Vagina (tissue), 2 donors: ENCODE measurements around the gene MYOF. TPM values are rescaled to one million over a fixed set of nuclear protein-coding genes. Genes with fewer than 3 reads are reported as not detected.

Experiments used
- DNase-seq, 2 donors: peaks; one replicate each; pipeline ENCODE4 v3.0.0-alpha.2; 2017; ENCODE audit errors: extremely low spot score in 2 of 2
- H3K27ac ChIP-seq: fragments of 200-600 bp; sonication (generic); one replicate; pipeline ENCODE4 v1.5.1; 2019
- H3K27me3 ChIP-seq: fragments of 200-600 bp; sonication (generic); one replicate; pipeline ENCODE4 v1.5.1; 2019
- H3K36me3 ChIP-seq, 2 donors: fragments of 200-600 bp; sonication (generic); one replicate each; pipeline ENCODE4 v1.5.1; 2017 to 2019
- H3K4me1 ChIP-seq: fragments of 200-600 bp; sonication (generic); one replicate; pipeline ENCODE4 v1.5.1; 2019
- H3K4me3 ChIP-seq, 2 donors: fragments of 200-600 bp; sonication (generic); 1 replicate in 1 of 2; 2 replicates in 1 of 2; pipeline ENCODE4 v1.5.1; 2016 to 2019
- H3K9me3 ChIP-seq: fragments of 200-600 bp; sonication (generic); one replicate; pipeline ENCODE4 v1.5.1; 2019
- POLR2A ChIP-seq, 2 donors: fragments of 450-650 bp; IDR thresholded peaks; one replicate each; pipeline ENCODE4 v1.6.1; 2017; ENCODE audit warnings: antibody characterized with exemption in 2 of 2, mild to moderate bottlenecking in 2 of 2, moderate library complexity in 2 of 2
- POLR2AphosphoS5 ChIP-seq, 2 donors: sonication (generic); formaldehyde crosslinking; IDR thresholded peaks; one replicate each; pipeline ENCODE4 v1.9.0; 2017; ENCODE audit warnings: antibody characterized with exemption in 2 of 2, mild to moderate bottlenecking in 2 of 2, low read depth in 1 of 2; ENCODE audit not compliant: insufficient read depth in 1 of 2
- intact Hi-C: fragments of 100-400 bp; cut with DNase I; formaldehyde crosslinking; loops from one replicate; pipeline ENCODE4 v1.15.1; 2023
- total RNA-seq: library from RNA; depleted of rRNA; stranded (reverse); fragments of >200 nt; gene quantifications from one replicate; pipeline ENCODE4 v1.2.3, GENCODE V29; 2016
- TF ChIP-seq, protein P1 (sequence below), 3 experiments: fragments of 450-650 bp in 2 of 3; fragments of 200-600 bp in 1 of 3; sonication (generic) in 1 of 3; IDR thresholded peaks; one replicate each; pipeline ENCODE4 v1.5.1; 2017 to 2019; ENCODE audit warnings: antibody characterized with exemption in 3 of 3, mild to moderate bottlenecking in 2 of 3, moderate library complexity in 2 of 3

The MYOF gene
- total RNA-seq, 1 donor from 2014 or later = 107 TPM

DNA sequence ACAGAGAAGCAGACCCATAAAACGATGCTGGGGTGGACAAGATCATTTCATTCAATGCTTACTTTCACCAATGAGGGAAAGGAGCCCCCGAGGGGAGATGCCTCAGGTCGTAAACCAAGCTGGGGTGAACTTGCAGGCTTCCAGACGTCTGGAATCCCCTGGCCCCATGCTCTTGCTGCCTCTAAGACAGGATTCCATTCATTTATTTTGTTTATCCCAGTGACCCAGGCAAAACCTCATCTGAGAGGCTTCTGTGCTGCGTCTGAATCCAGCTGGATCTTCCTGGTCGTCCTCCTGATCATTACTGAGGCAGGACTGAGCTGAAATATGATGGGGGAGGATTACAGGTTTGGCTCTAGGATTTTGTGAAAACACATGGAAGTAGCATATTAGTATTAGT lies 182.9 kb downstream of the MYOF start:
- Histone ChIP-seq H3K27me3 (no peaks in the 10 kb centered on the region), H3K36me3 (no peaks in the 10 kb centered on the region), H3K27ac (no peak overlapping the region), H3K4me1 (no peaks in the 10 kb centered on the region), H3K9me3 (no peaks in the 10 kb centered on the region), H3K4me3 (no peak overlapping the region)
- TF ChIP-seq POLR2AphosphoS5 (IDR thresholded peaks at IDR 0.05; ENCODE audit: insufficient read depth in 1 of 2, low read depth in 1 of 2) = no peak
- DNase-seq = no peak
- intact Hi-C loops = no loop called here

DNA sequence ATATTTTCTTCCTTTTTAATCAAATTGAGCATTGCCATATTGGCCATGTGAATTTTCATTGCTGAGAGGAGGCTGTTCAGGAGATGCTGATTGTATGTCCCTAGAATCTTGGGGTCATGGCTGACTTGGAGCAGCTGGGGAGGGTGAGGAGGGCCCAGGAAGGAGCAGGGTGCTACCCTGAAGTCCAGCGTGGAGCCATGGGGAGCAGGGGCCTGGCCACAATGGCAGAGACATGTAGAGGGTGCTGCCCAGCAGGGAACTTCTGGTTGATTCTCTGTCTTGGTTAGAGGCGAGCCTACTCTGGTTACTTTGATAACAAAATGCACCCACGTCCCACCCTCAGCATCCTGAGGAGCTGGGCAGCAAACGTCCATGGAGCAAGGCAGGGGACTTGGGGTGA lies 186.0 kb downstream of the MYOF start:
- Histone ChIP-seq H3K4me3 (no peak overlapping the region), H3K27me3 (no peaks in the 10 kb centered on the region), H3K9me3 (no peaks in the 10 kb centered on the region), H3K4me1 (no peaks in the 10 kb centered on the region), H3K27ac (no peak overlapping the region), H3K36me3 (no peaks in the 10 kb centered on the region)
- intact Hi-C loops = no loop called here
- DNase-seq = no peak
- TF ChIP-seq POLR2AphosphoS5 (IDR thresholded peaks at IDR 0.05; ENCODE audit: insufficient read depth in 1 of 2, low read depth in 1 of 2) = no peak
- TF ChIP-seq, protein P1, sequence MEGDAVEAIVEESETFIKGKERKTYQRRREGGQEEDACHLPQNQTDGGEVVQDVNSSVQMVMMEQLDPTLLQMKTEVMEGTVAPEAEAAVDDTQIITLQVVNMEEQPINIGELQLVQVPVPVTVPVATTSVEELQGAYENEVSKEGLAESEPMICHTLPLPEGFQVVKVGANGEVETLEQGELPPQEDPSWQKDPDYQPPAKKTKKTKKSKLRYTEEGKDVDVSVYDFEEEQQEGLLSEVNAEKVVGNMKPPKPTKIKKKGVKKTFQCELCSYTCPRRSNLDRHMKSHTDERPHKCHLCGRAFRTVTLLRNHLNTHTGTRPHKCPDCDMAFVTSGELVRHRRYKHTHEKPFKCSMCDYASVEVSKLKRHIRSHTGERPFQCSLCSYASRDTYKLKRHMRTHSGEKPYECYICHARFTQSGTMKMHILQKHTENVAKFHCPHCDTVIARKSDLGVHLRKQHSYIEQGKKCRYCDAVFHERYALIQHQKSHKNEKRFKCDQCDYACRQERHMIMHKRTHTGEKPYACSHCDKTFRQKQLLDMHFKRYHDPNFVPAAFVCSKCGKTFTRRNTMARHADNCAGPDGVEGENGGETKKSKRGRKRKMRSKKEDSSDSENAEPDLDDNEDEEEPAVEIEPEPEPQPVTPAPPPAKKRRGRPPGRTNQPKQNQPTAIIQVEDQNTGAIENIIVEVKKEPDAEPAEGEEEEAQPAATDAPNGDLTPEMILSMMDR (IDR thresholded peaks at IDR 0.05) = no peak
- no peak for TF ChIP-seq POLR2A (IDR thresholded peaks at IDR 0.05)

DNA sequence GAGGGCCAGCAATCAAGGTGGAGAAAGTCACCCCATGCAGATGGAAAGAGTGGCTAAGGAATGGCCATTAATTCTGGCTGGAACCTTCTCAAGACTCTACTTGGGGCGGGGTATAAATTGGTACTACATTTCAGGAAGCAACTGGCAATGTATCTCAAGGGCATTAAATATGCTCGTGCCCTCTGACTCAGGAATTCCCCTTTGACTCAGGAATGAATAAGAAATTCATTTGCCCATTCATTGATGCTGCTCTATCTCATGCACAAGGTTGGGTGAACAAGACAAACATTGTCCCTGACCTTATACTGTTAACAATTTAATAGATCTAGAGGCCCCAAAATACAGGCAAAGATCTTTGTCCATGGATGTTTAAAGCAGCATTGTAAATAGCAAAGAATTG lies 188.1 kb downstream of the MYOF start:
- TF ChIP-seq POLR2AphosphoS5 (IDR thresholded peaks at IDR 0.05; ENCODE audit: insufficient read depth in 1 of 2, low read depth in 1 of 2) = no peak
- TF ChIP-seq POLR2A (IDR thresholded peaks at IDR 0.05) = no peak
- TF ChIP-seq, protein P1 (IDR thresholded peaks at IDR 0.05) = no peak
- H3K4me1 ChIP-seq = no peaks in the 10 kb centered on the region
- intact Hi-C loops = no loop called here
- no peak overlapping the region for H3K27ac ChIP-seq
- no peak for DNase-seq
- H3K9me3 ChIP-seq = no peaks in the 10 kb centered on the region
- H3K27me3 ChIP-seq = no peaks in the 10 kb centered on the region
- no peak overlapping the region for H3K4me3 ChIP-seq
- no peaks in the 10 kb centered on the region for H3K36me3 ChIP-seq

DNA sequence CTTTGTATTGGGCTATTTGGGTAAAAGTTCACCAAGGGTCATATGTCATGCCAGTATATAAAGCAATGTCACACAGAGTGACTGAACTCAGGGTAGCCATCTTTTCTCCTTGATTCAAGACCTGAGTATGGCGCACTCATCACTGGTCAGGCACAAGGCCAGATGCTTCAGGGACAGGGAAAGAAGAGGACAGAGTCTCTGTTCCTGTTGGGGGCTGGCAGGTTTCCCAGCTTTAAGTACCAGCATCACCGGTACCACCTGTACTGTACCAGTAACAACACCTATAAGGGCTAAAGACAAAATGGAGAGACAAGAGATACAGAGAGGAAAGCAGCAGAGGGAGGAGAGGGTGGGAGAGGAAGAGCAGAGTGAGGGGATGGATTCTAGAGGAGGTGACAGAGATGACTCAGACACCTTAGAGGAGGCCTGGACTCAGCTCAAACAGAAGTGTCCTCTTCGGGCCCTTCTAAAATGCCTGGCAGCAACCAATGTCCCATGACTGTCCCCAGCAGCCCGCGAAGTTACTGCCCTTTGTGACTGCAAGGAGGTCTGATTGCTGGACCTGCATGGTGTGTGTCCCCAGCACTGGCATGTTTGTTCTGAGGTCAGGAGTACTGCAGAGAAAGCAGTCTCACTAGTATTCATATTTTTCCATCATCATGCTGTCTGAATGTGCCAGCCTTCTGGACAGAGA lies 191.3 kb downstream of the MYOF start:
- H3K4me3 ChIP-seq = no peak overlapping the region
- H3K9me3 ChIP-seq = no peaks in the 10 kb centered on the region
- no peak for DNase-seq
- H3K27me3 ChIP-seq = no peaks in the 10 kb centered on the region
- H3K36me3 ChIP-seq = no peaks in the 10 kb centered on the region
- no peak overlapping the region for H3K27ac ChIP-seq
- H3K4me1 ChIP-seq = no peaks in the 10 kb centered on the region
- intact Hi-C loops = no loop called here
- TF ChIP-seq POLR2AphosphoS5 (IDR thresholded peaks at IDR 0.05; ENCODE audit: insufficient read depth in 1 of 2, low read depth in 1 of 2) = no peak
- TF ChIP-seq POLR2A (IDR thresholded peaks at IDR 0.05) = no peak
- TF ChIP-seq, protein P1 (IDR thresholded peaks at IDR 0.05) = no peak

DNA sequence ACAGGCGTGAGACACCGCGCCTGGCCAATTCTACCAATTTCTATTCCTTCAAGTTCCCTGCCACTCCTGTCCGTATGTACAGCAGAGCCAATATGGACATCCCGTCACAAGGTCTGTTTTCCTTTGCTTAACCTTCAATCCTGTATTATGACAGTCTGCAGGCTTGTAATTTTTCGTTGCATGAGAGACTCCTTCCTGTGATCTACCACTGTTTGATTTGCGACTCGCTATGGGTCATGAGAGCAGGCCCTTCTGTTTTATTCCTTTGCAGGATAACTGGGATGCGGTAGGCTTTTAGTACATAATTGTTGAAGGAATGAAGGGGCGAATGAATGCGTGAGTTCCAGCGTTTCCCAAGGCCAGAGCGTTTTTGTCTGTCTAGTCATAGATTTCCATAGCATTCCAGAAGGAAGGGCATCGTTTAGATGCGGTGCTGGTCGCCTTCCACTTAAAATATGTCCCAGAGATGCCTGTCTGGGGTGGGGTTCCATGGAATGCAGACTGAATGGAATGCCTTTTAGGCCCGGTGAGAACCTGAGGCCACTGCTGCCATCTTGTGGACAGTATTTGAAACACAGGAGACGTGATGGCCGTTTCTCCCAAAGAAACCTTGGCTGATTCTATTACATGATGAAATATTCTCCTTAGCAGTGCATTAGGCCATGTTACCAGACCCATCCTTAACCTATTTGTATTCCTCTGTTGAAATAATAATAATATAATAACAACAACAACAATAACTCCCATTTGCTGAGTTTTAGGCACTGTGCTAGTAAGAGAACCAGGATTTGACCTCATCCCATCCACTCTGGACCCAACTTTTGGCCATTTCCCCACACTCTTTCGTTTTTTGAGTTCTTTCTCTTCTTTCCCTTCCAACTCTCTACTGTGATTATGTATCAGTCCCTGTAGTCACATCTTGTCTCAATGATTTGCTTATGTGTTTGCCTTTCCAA lies 193.2 kb downstream of the MYOF start:
- no peak for DNase-seq
- TF ChIP-seq, protein P1 (IDR thresholded peaks at IDR 0.05) = peak; percentile 46 to 79 (median 60)
- no peak for TF ChIP-seq POLR2A (IDR thresholded peaks at IDR 0.05)
- Histone ChIP-seq H3K4me3 (no peak overlapping the region), H3K9me3 (no peaks in the 10 kb centered on the region), H3K27me3 (no peaks in the 10 kb centered on the region), H3K4me1 (no peaks in the 10 kb centered on the region), H3K36me3 (no peaks in the 10 kb centered on the region), H3K27ac (no peak overlapping the region)
- intact Hi-C loops = no loop called here
